Lower leg skin (tissue), 3 donors: ENCODE data around the gene FBXO22.

Source experiments
- POLR2A ChIP-seq, 2 donors: fragments of 450-650 bp; IDR thresholded peaks; one replicate each; pipeline ENCODE4 v1.6.1; 2016 to 2017; ENCODE audit warnings: antibody characterized with exemption in 2 of 2, mild to moderate bottlenecking in 1 of 2, moderate library complexity in 1 of 2
- TF ChIP-seq, protein P1 (sequence below), 3 donors: fragments of 450-650 bp; IDR thresholded peaks; one replicate each; pipeline ENCODE4 v1.5.1; 2016; ENCODE audit warnings: antibody characterized with exemption in 3 of 3, mild to moderate bottlenecking in 3 of 3, moderate library complexity in 2 of 3

DNA sequence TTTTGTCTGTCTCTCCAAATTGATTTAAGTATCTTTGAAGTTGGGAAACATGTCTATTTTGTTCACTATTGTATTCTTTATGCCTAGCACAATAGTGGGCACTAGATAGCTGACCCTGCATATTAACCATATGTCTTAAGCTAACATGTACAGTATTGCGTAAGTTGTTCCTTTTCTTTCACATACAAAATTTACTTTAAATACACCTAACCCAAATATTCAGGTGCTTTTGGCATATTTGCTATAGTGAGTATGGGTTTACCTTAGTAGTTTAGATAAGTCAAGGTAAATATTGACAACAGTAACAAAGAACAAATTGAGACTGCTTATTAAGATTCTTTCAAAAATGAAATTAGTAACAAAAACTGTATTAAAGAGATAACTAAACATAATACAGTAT is 57.7 kb downstream of the FBXO22 start:
- TF ChIP-seq, protein P1, sequence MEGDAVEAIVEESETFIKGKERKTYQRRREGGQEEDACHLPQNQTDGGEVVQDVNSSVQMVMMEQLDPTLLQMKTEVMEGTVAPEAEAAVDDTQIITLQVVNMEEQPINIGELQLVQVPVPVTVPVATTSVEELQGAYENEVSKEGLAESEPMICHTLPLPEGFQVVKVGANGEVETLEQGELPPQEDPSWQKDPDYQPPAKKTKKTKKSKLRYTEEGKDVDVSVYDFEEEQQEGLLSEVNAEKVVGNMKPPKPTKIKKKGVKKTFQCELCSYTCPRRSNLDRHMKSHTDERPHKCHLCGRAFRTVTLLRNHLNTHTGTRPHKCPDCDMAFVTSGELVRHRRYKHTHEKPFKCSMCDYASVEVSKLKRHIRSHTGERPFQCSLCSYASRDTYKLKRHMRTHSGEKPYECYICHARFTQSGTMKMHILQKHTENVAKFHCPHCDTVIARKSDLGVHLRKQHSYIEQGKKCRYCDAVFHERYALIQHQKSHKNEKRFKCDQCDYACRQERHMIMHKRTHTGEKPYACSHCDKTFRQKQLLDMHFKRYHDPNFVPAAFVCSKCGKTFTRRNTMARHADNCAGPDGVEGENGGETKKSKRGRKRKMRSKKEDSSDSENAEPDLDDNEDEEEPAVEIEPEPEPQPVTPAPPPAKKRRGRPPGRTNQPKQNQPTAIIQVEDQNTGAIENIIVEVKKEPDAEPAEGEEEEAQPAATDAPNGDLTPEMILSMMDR (IDR thresholded peaks at IDR 0.05) = no peak
- TF ChIP-seq POLR2A (IDR thresholded peaks at IDR 0.05) = no peak
